ENCODE data around the gene PCDHGA8. TPM values are rescaled to one million over a fixed set of nuclear protein-coding genes. Genes with fewer than 3 reads are reported as not detected.
"Not testable (repeated sequence)": the region's sequence is repeated elsewhere in the genome, so short reads cannot be mapped to it uniquely, and the experiment has no call there.

The PCDHGA8 gene
- polyA plus RNA-seq, 1 donor (not counting 4 experiments of a cell fraction or from before 2014, with no cell fraction given): 0.08 TPM

DNA sequence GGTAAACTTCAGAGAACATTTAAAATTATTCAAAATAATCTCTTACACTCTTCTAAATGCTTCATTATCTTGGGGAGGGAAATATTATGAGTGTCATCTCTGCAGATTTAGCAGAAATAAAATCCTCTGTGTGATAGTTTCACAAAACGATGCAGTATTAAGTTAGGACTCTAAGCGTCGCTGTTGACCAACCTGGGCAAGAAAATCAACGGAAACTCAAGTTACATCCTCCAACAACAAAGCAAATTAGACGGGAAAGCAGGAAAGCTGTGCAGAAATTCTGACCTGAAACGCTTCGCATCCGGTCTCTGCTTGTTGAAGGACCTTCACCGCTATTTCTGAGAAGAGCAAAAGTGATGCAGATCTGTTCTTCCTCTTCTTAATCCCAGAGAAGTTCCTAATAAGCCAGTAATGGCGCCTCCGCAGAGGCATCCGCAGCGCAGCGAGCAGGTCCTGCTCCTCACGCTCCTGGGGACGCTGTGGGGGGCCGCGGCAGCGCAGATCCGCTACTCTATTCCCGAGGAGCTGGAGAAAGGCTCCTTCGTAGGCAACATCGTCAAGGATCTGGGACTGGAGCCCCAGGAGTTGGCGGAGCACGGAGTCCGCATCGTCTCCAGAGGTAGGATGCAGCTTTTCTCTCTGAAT lies 18.6 kb upstream of the PCDHGA8 start, which contains the start of gene PCDHGA6:
Gene PCDHGA6, plus strand, starts transcription at position 219 of the 645 bp plus-strand sequence. Its CDS starts 193 bp downstream, at position 412.
- Histone ChIP-seq H3K4me1 (ENCODE audit: control insufficient read depth, extremely low read depth, insufficient read depth, low read length) (no peaks in the 10 kb centered on the region), H3K9me3 (ENCODE audit: control insufficient read depth, low read depth, low read length) (peaks cover 24% of the 10 kb centered on the region), H3K27ac (ENCODE audit: control insufficient read depth, insufficient read depth, low read length) (no peak within 1 kb of the TSS), H3K79me2 (ENCODE audit: control insufficient read depth, insufficient read depth, low read length) (no peaks in the 10 kb centered on the region), H3K36me3 (ENCODE audit: control insufficient read depth in 2 of 2, extremely low read depth in 1 of 2, insufficient read depth in 2 of 2, low read length in 2 of 2) (no peaks in the 10 kb centered on the region), H3K4me3 (ENCODE audit: control insufficient read depth in 2 of 3, extremely low read depth in 1 of 3, insufficient read depth in 2 of 3, low read depth in 1 of 3, low read length in 3 of 3) (no peak within 1 kb of the TSS), H3K9ac (ENCODE audit: control insufficient read depth, extremely low read depth, insufficient read depth, low read length) (no peak within 1 kb of the TSS), H3K27me3 (ENCODE audit: control insufficient read depth, extremely low read depth, insufficient read depth, low read length) (peaks cover 33% of the 10 kb centered on the region), H2AFZ (ENCODE audit: control insufficient read depth, low read length) (peak within 1 kb of the TSS; percentile 11), H3K9me1 (ENCODE audit: control insufficient read depth, extremely low read depth, insufficient read depth, low read length) (no peaks in the 10 kb centered on the region), H3K4me2 (ENCODE audit: control insufficient read depth, extremely low read depth, insufficient read depth, low read depth, low read length) (peak within 1 kb of the TSS; percentile 7), H4K20me1 (ENCODE audit: control insufficient read depth, extremely low read depth, insufficient read depth, low read length) (no peaks in the 10 kb centered on the region)
- FAIRE-seq (no peak), DNase-seq (ENCODE audit: low read depth, low spot score) (no peak)
- dilution Hi-C loops (cut with MboI; ENCODE audit: extremely low pct_ligation_motif_present, low sequenced_read_pairs): no loop called here
- TF ChIP-seq, protein P1, sequence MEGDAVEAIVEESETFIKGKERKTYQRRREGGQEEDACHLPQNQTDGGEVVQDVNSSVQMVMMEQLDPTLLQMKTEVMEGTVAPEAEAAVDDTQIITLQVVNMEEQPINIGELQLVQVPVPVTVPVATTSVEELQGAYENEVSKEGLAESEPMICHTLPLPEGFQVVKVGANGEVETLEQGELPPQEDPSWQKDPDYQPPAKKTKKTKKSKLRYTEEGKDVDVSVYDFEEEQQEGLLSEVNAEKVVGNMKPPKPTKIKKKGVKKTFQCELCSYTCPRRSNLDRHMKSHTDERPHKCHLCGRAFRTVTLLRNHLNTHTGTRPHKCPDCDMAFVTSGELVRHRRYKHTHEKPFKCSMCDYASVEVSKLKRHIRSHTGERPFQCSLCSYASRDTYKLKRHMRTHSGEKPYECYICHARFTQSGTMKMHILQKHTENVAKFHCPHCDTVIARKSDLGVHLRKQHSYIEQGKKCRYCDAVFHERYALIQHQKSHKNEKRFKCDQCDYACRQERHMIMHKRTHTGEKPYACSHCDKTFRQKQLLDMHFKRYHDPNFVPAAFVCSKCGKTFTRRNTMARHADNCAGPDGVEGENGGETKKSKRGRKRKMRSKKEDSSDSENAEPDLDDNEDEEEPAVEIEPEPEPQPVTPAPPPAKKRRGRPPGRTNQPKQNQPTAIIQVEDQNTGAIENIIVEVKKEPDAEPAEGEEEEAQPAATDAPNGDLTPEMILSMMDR (optimal IDR thresholded peaks at IDR 0.05 in 1 of 3, IDR thresholded peaks at IDR 0.05 in 1 of 3, conservative IDR thresholded peaks at IDR 0.05 in 1 of 3; ENCODE audit: extremely low read depth in 1 of 3, insufficient read depth in 2 of 3, low read length in 3 of 3): peak in 2 of 3 experiments; percentile 31 to 33
- no peak for TF ChIP-seq EZH2 (IDR thresholded peaks at IDR 0.05; ENCODE audit: low read length)

DNA sequence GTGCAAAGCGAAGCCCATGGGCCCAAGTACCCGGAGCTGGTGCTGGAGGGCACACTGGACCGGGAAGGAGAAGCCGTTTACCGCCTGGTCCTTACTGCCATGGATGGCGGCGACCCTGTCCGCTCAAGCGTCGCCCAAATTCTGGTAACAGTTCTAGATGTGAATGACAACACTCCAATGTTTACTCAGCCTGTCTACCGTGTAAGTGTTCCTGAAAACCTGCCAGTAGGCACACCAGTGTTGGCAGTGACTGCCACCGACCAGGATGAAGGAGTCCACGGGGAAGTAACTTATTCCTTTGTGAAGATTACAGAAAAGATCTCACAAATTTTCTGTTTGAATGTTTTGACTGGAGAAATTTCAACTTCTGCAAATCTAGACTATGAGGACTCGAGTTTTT lies 17.8 kb upstream of the PCDHGA8 start:
- FAIRE-seq: no peak
- H3K79me2 ChIP-seq (ENCODE audit: control insufficient read depth, insufficient read depth, low read length): no peaks in the 10 kb centered on the region
- H3K27ac ChIP-seq (ENCODE audit: control insufficient read depth, insufficient read depth, low read length): no peak overlapping the region
- DNase-seq (ENCODE audit: low read depth, low spot score): no peak
- no peak overlapping the region for H3K4me3 ChIP-seq (ENCODE audit: control insufficient read depth in 2 of 3, extremely low read depth in 1 of 3, insufficient read depth in 2 of 3, low read depth in 1 of 3, low read length in 3 of 3)
- dilution Hi-C loops (cut with MboI; ENCODE audit: extremely low pct_ligation_motif_present, low sequenced_read_pairs): no loop called here
- H3K4me2 ChIP-seq (ENCODE audit: control insufficient read depth, extremely low read depth, insufficient read depth, low read depth, low read length): no peak overlapping the region
- no peak for TF ChIP-seq EZH2 (IDR thresholded peaks at IDR 0.05; ENCODE audit: low read length)
- TF ChIP-seq, protein P1 (optimal IDR thresholded peaks at IDR 0.05 in 1 of 3, IDR thresholded peaks at IDR 0.05 in 1 of 3, conservative IDR thresholded peaks at IDR 0.05 in 1 of 3; ENCODE audit: extremely low read depth in 1 of 3, insufficient read depth in 2 of 3, low read length in 3 of 3): no peak
- no peak overlapping the region for H2AFZ ChIP-seq (ENCODE audit: control insufficient read depth, low read length)
- no peaks in the 10 kb centered on the region for H4K20me1 ChIP-seq (ENCODE audit: control insufficient read depth, extremely low read depth, insufficient read depth, low read length)
- no peaks in the 10 kb centered on the region for H3K36me3 ChIP-seq (ENCODE audit: control insufficient read depth in 2 of 2, extremely low read depth in 1 of 2, insufficient read depth in 2 of 2, low read length in 2 of 2)
- peaks cover 33% of the 10 kb centered on the region for H3K27me3 ChIP-seq (ENCODE audit: control insufficient read depth, extremely low read depth, insufficient read depth, low read length)
- no peak overlapping the region for H3K9ac ChIP-seq (ENCODE audit: control insufficient read depth, extremely low read depth, insufficient read depth, low read length)
- H3K9me1 ChIP-seq (ENCODE audit: control insufficient read depth, extremely low read depth, insufficient read depth, low read length): no peaks in the 10 kb centered on the region
- H3K4me1 ChIP-seq (ENCODE audit: control insufficient read depth, extremely low read depth, insufficient read depth, low read length): no peaks in the 10 kb centered on the region
- peaks cover 24% of the 10 kb centered on the region for H3K9me3 ChIP-seq (ENCODE audit: control insufficient read depth, low read depth, low read length)

DNA sequence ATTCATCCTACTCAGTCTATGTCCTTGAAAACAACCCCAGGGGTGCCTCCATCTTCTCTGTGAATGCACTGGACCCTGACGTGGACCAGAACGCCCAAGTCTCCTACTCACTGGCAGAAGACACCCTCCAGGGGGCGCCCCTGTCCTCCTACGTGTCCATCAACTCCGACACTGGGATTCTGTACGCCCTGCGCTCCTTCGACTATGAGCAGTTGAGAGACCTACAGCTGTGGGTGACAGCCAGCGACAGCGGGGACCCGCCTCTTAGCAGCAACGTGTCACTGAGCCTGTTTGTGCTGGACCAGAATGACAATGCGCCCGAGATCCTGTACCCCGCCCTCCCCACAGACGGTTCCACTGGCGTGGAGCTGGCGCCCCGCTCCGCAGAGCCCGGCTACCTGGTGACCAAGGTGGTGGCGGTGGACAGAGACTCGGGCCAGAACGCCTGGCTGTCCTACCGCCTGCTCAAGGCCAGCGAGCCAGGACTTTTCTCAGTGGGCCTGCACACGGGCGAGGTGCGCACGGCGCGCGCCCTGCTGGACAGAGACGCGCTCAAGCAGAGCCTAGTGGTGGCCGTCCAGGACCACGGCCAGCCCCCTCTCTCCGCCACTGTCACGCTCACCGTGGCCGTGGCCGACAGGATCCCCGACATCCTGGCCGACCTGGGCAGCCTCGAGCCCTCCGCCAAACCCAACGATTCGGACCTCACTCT lies 16.8 kb upstream of the PCDHGA8 start:
- H3K9ac ChIP-seq (ENCODE audit: control insufficient read depth, extremely low read depth, insufficient read depth, low read length); dilution Hi-C loops (cut with MboI; ENCODE audit: extremely low pct_ligation_motif_present, low sequenced_read_pairs); DNase-seq (ENCODE audit: low read depth, low spot score): not testable (repeated sequence)

More for the DNA sequence above, 16.8 kb upstream of the PCDHGA8 start:
- not testable (repeated sequence) for H3K79me2 ChIP-seq (ENCODE audit: control insufficient read depth, insufficient read depth, low read length); H4K20me1 ChIP-seq (ENCODE audit: control insufficient read depth, extremely low read depth, insufficient read depth, low read length); H3K27ac ChIP-seq (ENCODE audit: control insufficient read depth, insufficient read depth, low read length); H3K36me3 ChIP-seq (ENCODE audit: control insufficient read depth in 2 of 2, extremely low read depth in 1 of 2, insufficient read depth in 2 of 2, low read length in 2 of 2); H3K9me1 ChIP-seq (ENCODE audit: control insufficient read depth, extremely low read depth, insufficient read depth, low read length); H3K4me2 ChIP-seq (ENCODE audit: control insufficient read depth, extremely low read depth, insufficient read depth, low read depth, low read length); H3K4me1 ChIP-seq (ENCODE audit: control insufficient read depth, extremely low read depth, insufficient read depth, low read length); FAIRE-seq; H2AFZ ChIP-seq (ENCODE audit: control insufficient read depth, low read length); H3K4me3 ChIP-seq (ENCODE audit: control insufficient read depth in 2 of 3, extremely low read depth in 1 of 3, insufficient read depth in 2 of 3, low read depth in 1 of 3, low read length in 3 of 3)
- Histone ChIP-seq H3K9me3 (ENCODE audit: control insufficient read depth, low read depth, low read length) (peaks cover 23% of the 10 kb centered on the region), H3K27me3 (ENCODE audit: control insufficient read depth, extremely low read depth, insufficient read depth, low read length) (peaks cover 26% of the 10 kb centered on the region)
